Middle frontal gyrus (tissue), 1 donor: Measurements from ENCODE around the gene GPR32.
"Not testable (repeated sequence)": the region's sequence is repeated elsewhere in the genome, so short reads cannot be mapped to it uniquely, and the experiment has no call there.

Source experiments
- DNase-seq: peaks from one replicate; pipeline ENCODE4 v3.0.0-alpha.2; 2015; ENCODE audit warnings: low spot score; ENCODE audit errors: extremely low spot score

Gene GPR32

DNA sequence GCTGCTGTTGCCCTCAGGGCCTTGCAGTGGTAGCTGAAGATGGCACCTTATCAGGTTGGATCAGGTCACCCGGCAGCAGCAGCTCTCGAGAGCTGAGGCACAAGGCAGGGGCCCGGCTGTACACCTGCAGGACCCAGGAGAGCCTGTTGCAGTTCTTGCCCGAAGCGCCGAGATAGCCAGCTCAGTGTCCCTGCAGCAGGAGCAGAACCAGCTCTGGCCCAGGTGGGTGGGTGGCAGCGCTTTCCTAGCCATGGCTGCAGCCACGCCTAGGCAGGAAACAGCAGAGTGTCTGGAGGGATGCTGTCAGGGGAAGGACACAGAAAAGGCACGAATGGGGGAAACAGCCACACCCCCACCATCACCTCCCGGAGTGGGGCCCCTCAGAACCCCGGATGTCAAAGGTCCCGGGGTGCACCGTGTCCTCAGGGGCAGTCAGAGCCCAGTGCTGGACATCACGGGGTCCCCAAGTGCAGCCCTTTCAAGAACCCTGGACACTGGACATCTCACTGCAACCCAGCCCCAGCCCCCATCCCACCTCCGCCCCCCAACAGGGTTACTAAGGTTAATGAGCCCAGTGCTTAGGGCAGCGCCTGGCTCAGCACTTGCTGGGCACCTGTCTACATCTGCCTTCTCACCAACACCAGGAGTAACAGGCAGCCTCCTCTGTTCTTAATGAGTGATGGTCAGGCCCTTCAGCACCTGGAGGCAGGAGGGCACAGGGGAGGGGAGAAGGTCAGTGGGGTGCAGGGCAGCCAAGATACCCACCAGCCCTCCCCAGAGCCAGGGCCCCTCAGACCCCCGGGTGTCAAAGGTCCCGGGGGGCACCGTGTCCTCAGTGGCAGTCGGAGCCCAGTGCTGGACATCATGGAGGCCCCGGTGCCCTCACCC, 28.6 kb downstream of the GPR32 start:
- DNase-seq = no peak

DNA sequence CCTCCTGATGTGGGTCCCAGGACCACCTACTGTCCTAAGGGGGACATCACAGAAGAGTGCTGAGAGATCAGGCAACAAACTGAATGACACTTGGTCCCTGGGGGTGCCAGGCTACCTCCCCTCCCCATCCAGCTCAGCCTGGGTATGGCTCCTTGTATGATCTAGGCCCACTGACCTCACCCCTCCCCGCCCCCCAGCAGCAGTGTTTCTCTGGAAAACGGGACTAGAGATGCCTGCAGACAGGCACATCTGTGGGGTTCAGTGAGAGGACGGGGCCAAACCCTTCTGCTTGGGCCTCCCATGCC, 29.2 kb downstream of the GPR32 start:
- DNase-seq = no peak

DNA sequence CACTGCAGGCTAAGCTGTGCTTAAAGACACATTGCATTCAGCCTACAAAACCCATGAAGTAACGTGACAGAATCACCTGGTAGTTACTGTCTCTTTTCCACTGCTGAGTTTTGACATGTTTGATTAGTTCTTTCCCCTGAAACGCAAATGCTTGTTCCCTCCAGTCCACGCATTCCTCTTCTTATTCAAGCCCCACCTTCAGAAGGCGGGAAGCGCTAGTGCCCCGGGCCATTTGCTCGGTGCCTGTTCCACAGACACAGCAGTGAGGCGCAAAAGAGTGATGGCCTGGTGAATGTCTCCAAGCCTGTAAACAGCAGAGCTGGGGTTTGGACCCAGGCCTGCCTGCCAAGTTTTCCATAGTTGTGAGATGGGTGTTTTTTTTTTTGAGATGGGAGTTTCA, 30.8 kb downstream of the GPR32 start:
- DNase-seq = no peak

DNA sequence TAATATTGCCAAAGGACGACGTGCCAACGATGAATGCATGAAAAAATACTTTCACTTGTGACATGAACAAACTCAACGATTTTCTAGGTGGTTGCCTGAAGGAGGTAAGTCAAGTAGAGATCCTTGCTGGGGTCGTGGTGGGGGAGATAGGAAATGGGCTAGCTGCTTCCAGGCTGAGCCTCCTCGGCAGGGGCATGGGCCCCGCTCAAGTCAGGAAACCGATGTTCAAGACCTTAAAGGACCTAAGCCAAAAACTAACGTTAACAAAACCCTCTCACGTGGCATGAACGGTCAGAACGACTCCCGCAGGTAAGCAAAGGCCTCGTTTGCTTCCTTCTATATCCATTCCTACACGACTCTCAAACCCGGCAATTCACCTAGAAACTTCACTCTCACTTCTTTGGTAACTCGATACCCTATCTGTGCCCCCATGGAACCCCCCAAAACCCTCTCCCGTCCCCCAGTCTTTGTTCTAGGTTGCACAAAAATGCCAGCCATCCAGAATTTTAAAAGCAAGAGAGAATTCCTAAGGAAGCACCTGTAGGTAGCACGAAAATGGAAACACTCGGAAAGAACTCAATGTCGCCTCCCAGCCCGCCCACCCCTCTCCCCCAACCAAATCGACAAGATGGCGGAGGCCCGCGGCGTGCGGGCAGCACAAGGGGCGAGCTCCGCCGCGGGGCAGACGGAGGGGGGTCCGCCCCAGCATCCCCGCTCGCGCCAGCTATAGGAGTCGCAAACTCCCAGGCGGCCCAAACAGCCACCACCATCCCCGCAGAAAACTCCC, 33.6 kb downstream of the GPR32 start:
- no peak for DNase-seq

DNA sequence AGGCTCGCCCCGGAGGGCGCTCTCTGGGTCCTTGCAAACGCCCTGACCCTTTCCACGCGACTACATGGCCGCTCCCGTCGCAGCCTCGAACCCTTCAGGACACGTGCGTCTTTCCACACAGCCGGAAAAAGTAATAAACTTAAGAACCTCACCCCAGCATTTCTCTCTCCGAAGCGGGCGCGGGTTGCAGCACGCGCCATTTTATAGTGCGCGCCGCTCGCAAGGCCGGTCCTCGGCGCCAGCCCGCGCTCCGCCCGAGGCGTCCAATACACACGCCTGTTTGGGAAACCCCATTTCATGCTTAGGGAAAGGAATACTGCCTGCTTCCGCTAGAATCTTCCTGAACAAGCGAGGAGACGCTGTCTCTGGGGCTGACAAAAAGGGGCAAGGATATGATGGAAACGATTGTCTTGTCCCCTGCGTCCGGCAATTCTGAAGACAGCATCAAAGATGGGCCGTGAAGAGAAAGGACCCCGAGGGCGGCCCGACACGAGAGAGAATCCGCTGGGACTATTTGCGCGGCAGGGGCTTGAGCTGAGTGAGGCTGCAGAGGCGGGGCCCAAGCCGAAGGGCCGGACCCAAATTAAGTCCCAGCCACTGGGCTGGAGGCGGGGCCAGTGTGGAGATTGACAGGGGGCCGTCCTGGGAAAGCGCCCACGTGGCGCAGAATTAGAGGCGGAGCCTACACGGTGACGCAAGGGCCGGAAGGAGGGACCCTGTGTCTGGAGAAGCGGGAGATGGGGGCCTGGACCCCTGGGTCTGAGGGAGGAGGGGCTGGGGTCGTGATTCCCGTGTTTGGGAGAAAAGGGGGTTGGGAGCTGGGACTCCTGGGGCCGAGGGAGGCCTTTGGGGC, 34.4 kb downstream of the GPR32 start:
- peak; percentile 93 for DNase-seq

DNA sequence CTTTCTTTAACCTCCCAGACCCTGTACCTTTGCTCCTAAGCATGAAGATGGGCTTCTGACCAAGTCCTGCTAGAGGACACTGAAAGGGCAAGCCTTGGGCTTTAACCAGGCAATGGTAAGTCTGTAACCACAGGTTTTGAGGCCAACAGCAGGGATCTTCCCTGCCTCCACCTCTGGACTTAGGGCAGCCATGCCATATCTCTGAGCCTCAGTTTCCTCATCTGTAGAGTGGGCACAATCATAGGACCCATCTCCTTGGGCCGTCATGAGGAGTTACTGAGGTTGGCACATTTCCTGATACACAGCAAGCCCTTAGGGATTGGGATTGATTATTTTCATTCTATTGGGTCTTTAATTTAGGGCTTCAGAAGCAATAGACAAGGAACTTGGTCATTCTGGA, 38.6 kb downstream of the GPR32 start:
- DNase-seq = no peak

DNA sequence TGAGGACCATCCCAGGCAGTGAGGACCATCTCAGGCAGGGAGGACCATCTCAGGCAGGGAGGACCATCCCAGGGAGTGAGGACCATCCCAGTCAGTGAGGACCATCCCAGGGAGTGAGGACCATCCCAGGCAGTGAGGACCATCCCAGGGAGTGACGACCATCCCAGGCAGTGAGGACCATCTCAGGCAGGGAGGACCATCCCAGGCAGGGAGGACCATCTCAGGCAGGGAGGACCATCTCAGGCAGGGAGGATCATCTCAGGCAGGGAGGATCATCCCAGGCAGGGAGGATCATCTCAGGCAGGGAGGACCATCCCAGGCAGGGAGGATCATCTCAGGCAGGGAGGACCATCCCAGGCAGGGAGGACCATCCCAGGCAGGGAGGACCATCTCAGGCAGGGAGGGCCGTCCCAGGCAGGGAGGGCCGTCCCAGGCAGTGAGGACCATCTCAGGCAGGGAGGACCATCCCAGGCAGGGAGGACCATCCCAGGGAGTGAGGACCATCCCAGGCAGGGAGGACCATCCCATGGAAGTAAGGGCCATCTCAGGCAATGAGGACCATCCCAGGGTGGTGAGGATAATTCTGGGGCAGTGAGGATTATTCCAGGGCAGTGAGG, 41.5 kb downstream of the GPR32 start:
- DNase-seq = not testable (repeated sequence)

DNA sequence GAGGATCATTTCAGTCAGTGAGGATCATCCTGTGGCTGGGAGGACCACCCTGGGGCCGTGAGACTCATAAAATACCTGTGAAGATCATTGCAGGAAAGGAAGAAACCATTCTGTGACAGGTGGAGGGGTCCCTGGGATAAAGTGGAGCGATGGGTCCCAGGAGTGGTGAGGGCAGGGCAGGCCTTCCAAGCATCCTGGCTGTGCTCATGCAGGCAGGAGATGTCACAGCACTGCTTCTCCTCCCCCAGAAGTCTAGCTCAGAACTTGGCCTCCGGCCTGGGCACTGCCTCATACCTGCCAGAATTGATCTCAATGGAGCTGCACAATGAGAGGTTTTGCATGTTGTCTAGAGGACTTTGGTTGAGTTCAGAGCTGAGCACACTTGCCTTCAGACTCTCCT, 42.2 kb downstream of the GPR32 start:
- no peak for DNase-seq

DNA sequence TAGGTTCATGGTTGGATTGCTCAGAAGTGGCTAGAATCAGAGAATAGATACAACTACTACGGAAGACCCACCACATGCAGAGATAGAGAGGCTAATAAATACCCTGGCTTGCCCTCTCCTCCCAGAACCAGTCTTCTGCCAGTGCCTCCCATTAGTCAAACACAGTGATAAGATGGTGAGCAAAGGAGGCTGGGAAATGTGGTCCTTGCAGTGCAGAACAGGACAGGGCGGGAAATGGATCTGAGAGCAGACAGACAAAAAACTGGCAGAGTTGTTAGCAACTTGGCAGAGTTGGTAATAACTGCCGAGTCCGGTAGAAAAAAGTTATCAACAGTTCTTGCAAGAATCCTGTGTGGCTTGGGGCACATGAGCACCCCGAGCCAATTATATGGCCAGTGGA, 44.6 kb downstream of the GPR32 start:
- DNase-seq = no peak

DNA sequence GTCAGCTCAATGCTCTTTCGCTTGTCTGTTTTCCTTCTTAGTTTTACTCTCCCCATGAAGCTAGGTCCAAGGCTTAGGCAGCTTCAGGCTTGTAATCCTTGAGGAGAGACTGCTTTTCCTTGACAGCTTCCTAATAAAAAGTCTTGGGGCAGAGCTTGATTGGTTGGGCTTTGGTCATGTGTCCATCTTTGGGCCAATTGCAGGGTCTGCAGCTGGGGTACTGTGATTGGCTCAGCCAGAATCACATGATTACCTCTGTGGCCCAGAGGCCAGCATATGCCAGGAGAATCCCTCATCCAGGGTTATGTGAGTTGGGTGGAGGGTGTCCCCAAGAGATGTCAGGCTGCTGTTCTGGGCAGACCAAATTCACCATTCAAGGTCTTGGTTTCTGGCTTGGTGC, 45.2 kb downstream of the GPR32 start:
- DNase-seq = no peak

DNA sequence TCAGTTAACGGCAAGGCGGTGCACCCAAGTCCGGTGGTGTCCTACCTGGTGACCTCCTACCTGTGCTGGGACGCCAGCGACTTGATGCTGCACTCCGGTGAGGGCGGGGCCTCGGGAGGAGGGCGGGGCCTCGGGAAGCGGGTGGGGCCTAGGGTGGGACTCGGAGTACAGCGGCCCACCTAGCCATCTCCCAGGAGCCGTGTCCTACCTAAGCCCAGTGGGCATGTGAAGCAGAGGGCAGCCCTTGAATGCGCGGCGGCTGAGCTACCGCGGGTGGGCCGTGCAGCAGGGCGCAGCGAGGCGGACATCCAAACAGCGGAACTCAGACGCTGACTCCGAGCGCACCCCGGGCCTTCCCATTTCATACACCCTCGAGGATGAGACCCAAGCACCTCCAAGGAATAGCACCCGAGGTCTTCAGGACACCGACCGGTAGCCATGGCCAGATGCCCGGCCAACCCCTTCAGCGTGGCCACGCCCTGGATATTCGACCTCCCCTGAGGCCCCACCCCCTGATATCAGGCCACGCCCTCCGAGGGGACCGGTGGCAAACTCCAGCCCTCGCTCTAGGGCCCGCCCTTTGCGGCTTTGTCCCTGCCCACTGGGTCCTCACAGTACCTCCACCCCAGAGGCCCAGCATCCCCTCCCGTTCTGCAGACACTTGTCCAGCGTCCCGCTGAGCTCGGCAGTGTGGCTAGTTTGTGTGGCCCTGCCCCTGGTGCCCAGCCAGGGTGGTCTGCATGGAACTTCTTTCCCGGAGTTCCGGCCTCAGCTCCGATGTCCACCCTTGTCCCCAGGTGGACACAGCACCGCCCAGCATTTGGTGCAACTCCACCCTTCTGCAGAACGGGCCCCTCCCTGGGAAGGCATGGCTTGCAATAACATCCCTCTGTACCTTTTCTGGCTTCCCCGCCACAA, 47.9 kb downstream of the GPR32 start:
- DNase-seq = no peak

DNA sequence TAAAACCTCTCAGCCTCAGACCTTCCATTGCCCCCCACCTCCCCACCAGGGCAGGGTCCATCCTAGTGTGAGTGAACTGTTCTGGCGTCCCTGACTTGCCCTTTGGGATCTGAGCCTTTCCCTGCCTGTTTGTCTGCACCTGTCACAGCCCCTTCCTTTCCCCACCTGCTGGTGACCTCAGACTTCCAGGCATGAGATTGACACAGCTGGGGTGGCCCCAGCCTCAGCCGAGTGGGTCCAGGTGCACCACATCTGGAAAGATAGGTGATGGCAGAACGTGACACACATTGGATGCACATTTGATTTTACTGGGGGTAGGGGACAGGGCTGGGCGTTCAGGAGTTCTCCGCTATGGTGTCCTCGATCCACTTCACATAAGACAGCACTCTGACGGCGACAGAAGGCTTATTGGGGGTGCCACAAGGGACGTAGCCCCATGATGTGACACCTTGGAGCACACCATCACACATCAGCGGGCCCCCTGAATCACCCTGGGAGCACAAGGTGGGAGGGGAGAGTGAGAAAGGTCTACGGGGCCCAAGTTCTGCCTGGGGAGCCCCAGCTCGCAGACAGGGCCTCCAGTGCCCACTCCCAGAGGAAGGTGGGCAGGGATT, 48.7 kb downstream of the GPR32 start:
- DNase-seq = no peak

DNA sequence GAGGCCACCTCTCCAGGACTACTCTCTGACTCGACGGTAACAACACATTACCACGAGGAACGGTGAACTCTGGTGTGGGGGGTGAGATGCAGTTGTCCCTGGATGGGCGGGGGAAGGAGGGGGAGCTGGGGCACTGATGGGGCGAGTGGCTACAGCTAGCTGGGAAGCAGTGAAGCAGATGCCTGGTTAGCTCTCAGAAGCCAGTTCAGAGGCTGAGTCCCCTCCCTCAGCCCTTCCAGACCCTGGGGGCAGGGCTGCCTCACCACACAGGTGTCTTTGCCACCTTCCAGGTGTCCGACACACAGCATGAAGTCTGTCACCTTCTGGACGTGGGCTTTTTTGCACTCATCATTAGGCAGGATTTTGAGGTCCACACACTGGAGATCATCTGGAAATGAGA, 49.4 kb downstream of the GPR32 start:
- no peak for DNase-seq

DNA sequence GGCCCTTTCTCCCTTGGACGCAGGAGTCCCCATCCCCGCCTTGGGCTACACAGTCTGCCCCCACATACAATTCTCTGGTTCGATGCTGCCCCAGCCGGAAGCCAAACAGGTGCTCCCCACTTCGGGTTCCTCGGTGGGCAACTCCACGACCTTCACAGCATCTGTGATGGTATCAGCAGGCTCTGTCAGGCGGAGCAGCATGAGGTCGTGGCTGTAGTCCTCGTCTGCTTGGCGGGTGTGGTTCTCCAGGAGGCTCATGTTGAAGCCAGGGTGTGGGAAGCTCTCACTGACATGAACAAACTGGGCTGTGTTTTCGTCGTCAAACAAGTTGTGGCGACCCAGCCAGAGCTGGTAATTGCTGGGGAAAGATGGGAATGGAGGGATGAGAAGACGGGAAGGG, 49.8 kb downstream of the GPR32 start:
- DNase-seq = no peak

DNA sequence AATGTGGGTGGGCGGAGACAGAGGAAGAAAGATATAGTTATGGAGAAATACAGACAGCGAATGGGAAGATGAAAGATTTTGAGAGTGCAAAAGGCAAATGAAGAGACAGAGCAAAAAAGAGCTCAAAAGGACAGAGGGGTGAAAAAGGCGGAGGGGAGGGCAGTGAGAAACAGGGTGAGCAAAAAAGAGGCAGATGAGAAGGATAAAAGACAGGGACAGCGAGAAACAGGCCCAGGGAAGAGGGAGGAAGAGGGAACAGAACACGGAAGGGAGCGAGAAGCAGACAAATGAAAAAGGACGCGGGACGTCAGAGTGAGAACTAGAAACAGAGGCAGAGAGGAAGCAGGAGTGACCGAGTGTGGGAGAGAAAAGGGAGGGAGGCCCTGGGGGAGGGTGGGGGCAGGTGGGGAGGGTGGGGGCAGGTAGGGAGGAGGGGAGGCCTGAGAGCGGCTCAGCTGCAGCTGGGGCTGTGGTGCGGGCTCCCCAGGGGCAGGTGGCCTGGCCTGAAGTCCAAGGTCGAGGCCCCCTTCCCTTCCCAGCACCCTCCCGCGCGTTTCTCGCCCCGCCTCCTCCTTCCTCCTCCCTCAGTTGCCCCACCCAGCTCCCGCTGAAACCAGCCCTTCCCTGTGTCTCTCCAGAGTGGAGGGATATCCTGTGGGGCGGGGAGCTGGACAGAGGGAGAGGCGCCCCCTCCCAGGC, 50.4 kb downstream of the GPR32 start:
- DNase-seq = no peak

DNA sequence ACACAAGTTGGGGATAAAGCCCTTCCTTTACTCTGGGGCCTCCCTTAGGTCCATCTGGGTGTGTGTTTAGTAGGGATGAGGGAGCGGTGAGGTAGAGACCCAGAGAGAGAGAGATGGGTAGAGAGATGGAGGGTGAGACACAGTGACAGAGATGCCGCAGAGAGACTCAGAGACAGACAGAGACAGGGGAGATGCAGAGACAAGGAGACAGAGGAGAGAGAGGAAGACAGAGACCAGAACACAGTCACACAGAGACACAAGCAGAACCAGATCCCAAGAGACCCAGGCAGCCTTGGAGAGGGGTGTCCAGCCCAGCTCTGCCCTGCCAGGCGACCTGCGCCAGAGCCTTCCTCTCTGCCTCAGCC, 51.0 kb downstream of the GPR32 start:
- no peak for DNase-seq
